AG04449 (cell line): ENCODE measurements around the gene CASP2.

ENCODE experiments used
- CTCF ChIA-PET: fragments of 350-600 bp; formaldehyde crosslinking; extraction: SDS; loops from one replicate; lab custom pipeline; 2021; ENCODE audit warnings: antibody characterized with exemption; lab: Yijun Ruan, JAX
- POLR2A ChIA-PET: fragments of 400-600, 350-600 bp; formaldehyde crosslinking; extraction: SDS; loops from one replicate; lab custom pipeline; 2020; ENCODE audit warnings: antibody characterized with exemption, inconsistent platforms; lab: Yijun Ruan, JAX
- DNase-seq: peaks from one replicate; pipeline ENCODE4 v3.0.0-alpha.2; 2010; ENCODE audit warnings: low read depth, low spot score
- H3K4me3 ChIP-seq: 2 replicates; pipeline ENCODE4 v1.5.1; 2011; ENCODE audit warnings: low read depth, mild to moderate bottlenecking, control low read depth, low read length
- CTCF ChIP-seq: IDR thresholded peaks from one replicate; pipeline ENCODE4 v1.5.1; 2011; ENCODE audit warnings: mild to moderate bottlenecking, moderate library complexity, low read length, control low read depth, inconsistent platforms; ENCODE audit not compliant: insufficient read depth; ENCODE audit errors: missing control alignments

CASP2 gene

GRCh38 chr7:143250822-143251221 lies 37.3 kb upstream of the CASP2 start:
- H3K4me3 ChIP-seq = no peak overlapping the region
- TF ChIP-seq CTCF = no peak
- CTCF ChIA-PET = interaction anchor here (1.5 to 2.7 kb wide), 3 partner anchors 8 to 130 kb away, joined by 3 to 25 read pairs (median 5); no protein-coding TSS in a partner anchor
- POLR2A ChIA-PET = no interaction called here
- DNase-seq = no peak

GRCh38 chr7:143252006-143252405 lies 36.1 kb upstream of the CASP2 start:
- ChIA-PET POLR2A (no interaction called here), CTCF (interaction anchor here (1.7 kb wide), 1 partner anchor 11 kb away, joined by 11 read pairs; no protein-coding TSS in a partner anchor)
- TF ChIP-seq CTCF = no peak
- no peak overlapping the region for H3K4me3 ChIP-seq
- no peak for DNase-seq

DNA sequence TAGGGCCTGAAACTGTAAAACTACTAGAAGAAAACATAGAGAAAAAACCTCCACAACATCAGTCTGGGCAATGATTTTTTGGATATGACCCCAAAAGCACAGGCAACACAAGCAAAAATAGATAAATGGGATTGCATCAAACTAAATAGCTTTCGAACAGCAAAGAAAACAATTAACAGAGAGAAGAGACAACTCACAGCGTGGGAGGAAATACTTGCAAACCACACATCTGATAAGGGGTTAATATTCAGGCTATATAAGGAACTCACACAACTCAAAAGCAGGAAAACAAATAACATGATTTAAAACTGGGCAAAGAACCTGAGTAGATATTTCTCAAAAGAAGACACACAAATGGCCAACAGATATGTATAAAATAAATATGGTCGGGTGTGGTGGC lies 32.6 kb upstream of the CASP2 start:
- no peak overlapping the region for H3K4me3 ChIP-seq
- TF ChIP-seq CTCF = no peak
- POLR2A ChIA-PET = no interaction called here
- CTCF ChIA-PET = interaction anchor here (0.7 to 2.1 kb wide), 3 partner anchors 15 to 124 kb away, joined by 3 to 18 read pairs (median 5); no protein-coding TSS in a partner anchor
- DNase-seq = no peak

DNA sequence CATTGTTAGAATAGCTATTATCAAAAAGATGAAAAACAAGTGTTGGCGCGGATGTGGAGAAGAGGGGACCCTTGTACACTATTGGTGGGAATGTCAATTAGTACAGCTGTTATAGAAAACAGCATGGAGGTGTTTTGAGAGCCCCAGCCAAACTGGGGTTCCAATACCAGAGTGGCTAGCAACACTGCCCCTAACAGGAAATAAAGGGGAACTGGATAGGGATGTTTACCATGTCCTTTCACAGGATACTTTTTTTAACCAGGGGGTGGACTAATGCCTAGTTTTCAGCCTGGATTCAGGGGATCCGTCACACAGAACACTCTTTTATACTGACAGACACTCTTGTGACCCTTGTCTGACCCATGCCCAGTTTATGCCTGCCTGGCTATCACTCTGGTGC lies 31.8 kb upstream of the CASP2 start:
- TF ChIP-seq CTCF = no peak
- ChIA-PET POLR2A (no interaction called here), CTCF (interaction anchor here (2.1 kb wide), 1 partner anchor 16 kb away, joined by 18 read pairs; no protein-coding TSS in a partner anchor)
- no peak overlapping the region for H3K4me3 ChIP-seq
- DNase-seq = no peak

DNA sequence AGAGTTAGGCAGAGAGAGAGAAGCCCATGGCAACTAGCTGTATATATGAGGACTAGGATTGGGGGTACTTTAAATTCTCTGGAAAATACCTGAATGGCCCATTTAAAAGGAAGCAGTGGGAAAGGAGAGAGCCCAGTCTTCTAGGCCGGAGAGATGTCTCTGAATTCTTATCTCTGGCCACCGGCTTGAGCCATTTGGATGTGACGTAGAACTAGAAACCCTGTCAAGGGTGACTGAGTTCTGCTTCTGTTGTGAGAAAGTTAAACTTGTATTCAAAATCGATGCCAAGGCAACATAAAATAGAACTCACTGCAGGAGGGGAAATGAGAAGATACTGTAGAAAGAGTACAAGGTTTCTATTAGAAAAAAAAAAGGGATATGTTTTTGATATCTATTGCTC lies 31.2 kb upstream of the CASP2 start:
- DNase-seq = no peak
- H3K4me3 ChIP-seq = no peak overlapping the region
- CTCF ChIA-PET = interaction anchor here (2.8 kb wide), 1 partner anchor 17 kb away, joined by 18 read pairs; no protein-coding TSS in a partner anchor
- POLR2A ChIA-PET = no interaction called here
- no peak for TF ChIP-seq CTCF

DNA sequence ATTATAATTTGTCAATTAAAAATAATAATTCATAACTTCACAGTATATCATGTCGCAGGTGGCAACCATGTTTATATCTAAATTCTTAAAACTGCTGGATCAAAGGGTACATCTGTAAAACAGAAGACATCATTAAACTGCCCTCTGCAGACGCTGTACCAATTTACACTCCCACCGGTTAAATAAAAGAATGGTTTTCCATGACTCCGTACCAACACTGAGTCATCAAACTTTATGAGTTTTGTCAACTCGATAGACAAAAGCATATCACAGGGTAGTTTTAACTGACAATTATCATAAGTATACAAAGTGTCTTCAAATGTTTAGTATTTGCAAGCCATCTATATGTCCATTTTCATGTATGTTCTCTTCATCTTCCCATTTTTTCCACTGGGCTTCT lies 30.6 kb upstream of the CASP2 start:
- no peak overlapping the region for H3K4me3 ChIP-seq
- TF ChIP-seq CTCF = no peak
- ChIA-PET CTCF (interaction anchor here (2.8 kb wide), 1 partner anchor 17 kb away, joined by 18 read pairs; no protein-coding TSS in a partner anchor), POLR2A (no interaction called here)
- no peak for DNase-seq
